HCT116 (cell line): ENCODE measurements around the gene ADD3. TPM values are rescaled to one million over a fixed set of nuclear protein-coding genes. Genes with fewer than 3 reads are reported as not detected.

Experiments used
- ATAC-seq: fragments of 200-7000 bp; cut with Tn5 transposase; 2 replicates; pipeline ENCODE4 v1.9.1; 2020; ENCODE audit warnings: mild to moderate bottlenecking, moderate library complexity
- BruUV-seq: library from RNA; stranded (reverse); fragments of 400-500 nt; replicated peaks from 2 replicates; lab custom pipeline; 2021; lab: Mats Ljungman, UMichigan
- CTCF ChIA-PET: fragments of 300-600 bp; sonication (Branson Sonifier 250); formaldehyde crosslinking; loops from one replicate; lab custom pipeline; 2021; ENCODE audit warnings: antibody characterized with exemption; lab: Charles Lee
- POLR2A ChIA-PET: fragments of 300-600, 350-600 bp; sonication (Branson Sonifier 250); formaldehyde crosslinking; loops from one replicate; lab custom pipeline; 2021; ENCODE audit warnings: antibody characterized with exemption; lab: Charles Lee
- RAD21 ChIA-PET, 2 experiments: fragments of 300-600 bp; sonication (Branson Sonifier 250); formaldehyde crosslinking; loops; one replicate each; lab custom pipeline; 2023; ENCODE audit warnings: low total read pairs in 2 of 2; ENCODE audit not compliant: uncharacterized antibody in 2 of 2, unreplicated experiment in 2 of 2, low non-redundant PET in 1 of 2; lab: Charles Lee
- DNase-seq: peaks from one replicate; pipeline ENCODE4 v3.0.0-alpha.2; 2010; ENCODE audit warnings: low read depth, low spot score
- H2AFZ ChIP-seq: fragments of 200-600 bp; shearing (Covaris generic), sonication (generic); 2 replicates; pipeline ENCODE4 v1.6.1; 2017; ENCODE audit warnings: low read depth, mixed run types, mixed read lengths, antibody characterized with exemption, low read length; ENCODE audit not compliant: poor library complexity, severe bottlenecking
- H3K27ac ChIP-seq: 2 replicates; pipeline ENCODE4 v1.5.1; 2012; ENCODE audit warnings: low read depth, low read length
- H3K27me3 ChIP-seq: fragments of 200-600 bp; sonication (generic); 2 replicates; pipeline ENCODE4 v1.6.1; 2016; ENCODE audit warnings: mixed run types, low read length, mixed read lengths; ENCODE audit not compliant: insufficient read depth
- H3K36me3 ChIP-seq, 2 experiments: fragments of 200-500 bp in 1 of 2; fragments of 200-600 bp in 1 of 2; sonication (Bioruptor generic) in 1 of 2; sonication (generic) in 1 of 2; 2 replicates each; pipeline versions ENCODE4 v1.5.1 to v1.6.1; 2014 to 2016; ENCODE audit warnings: low read length in 2 of 2, inconsistent platforms in 1 of 2, mixed read lengths in 1 of 2, mixed run types in 1 of 2; ENCODE audit not compliant: insufficient read depth in 2 of 2, control insufficient read depth in 1 of 2
- H3K4me1 ChIP-seq, 2 experiments: fragments of 200-600 bp in 1 of 2; sonication (generic) in 1 of 2; 2 replicates each; pipeline versions ENCODE4 v1.5.1 to v1.6.1; 2012 to 2017; ENCODE audit warnings: low read length in 2 of 2, inconsistent platforms in 1 of 2, mild to moderate bottlenecking in 1 of 2, mixed read lengths in 1 of 2, mixed run types in 1 of 2, moderate library complexity in 1 of 2; ENCODE audit not compliant: insufficient read depth in 2 of 2, control insufficient read depth in 1 of 2
- H3K4me2 ChIP-seq: fragments of 200-600 bp; sonication (generic); 2 replicates; pipeline ENCODE4 v1.6.1; 2017; ENCODE audit warnings: mixed run types, low read length, mixed read lengths
- H3K4me3 ChIP-seq, 2 experiments: fragments of 200-600 bp in 1 of 2; sonication (generic) in 1 of 2; replicated peaks in 1 of 2; 2 replicates each; pipeline ENCODE4 v1.5.1; 2011 to 2016; ENCODE audit warnings: low read length in 2 of 2, control low read depth in 1 of 2, low read depth in 1 of 2, mild to moderate bottlenecking in 1 of 2, mixed read lengths in 1 of 2, mixed run types in 1 of 2
- H3K79me2 ChIP-seq: fragments of 200-600 bp; sonication (generic); 2 replicates; pipeline ENCODE4 v1.6.1; 2017; ENCODE audit warnings: mild to moderate bottlenecking, mixed run types, low read length, moderate library complexity, mixed read lengths; ENCODE audit not compliant: insufficient read depth
- H3K9ac ChIP-seq: fragments of 200-600 bp; sonication (generic); 2 replicates; pipeline ENCODE4 v1.6.1; 2016; ENCODE audit warnings: low read length, mixed read lengths
- H3K9me2 ChIP-seq: fragments of 200-600 bp; sonication (generic), shearing (Covaris generic); 2 replicates; pipeline ENCODE4 v1.6.1; 2017; ENCODE audit warnings: mixed run types, mild to moderate bottlenecking, moderate library complexity; ENCODE audit not compliant: insufficient read depth
- H3K9me3 ChIP-seq, 2 experiments: fragments of 200-500 bp in 1 of 2; fragments of 200-600 bp in 1 of 2; sonication (Bioruptor generic) in 1 of 2; sonication (generic) in 1 of 2; 2 replicates each; pipeline ENCODE4 v1.6.1; 2014 to 2017; ENCODE audit warnings: low read length in 2 of 2, mixed read lengths in 2 of 2, inconsistent platforms in 1 of 2, low read depth in 1 of 2, mild to moderate bottlenecking in 1 of 2, mixed run types in 1 of 2, moderate library complexity in 1 of 2; ENCODE audit not compliant: control insufficient read depth in 1 of 2, insufficient read depth in 1 of 2
- H4K20me1 ChIP-seq: fragments of 200-600 bp; sonication (generic), shearing (Covaris generic); 2 replicates; pipeline ENCODE4 v1.6.1; 2017; ENCODE audit warnings: mixed run types, mild to moderate bottlenecking, moderate library complexity; ENCODE audit not compliant: insufficient read depth
- ATF3 ChIP-seq: IDR thresholded peaks from 2 replicates; pipeline ENCODE4 v1.6.1; 2012
- CBX3 ChIP-seq: IDR thresholded peaks from 2 replicates; pipeline ENCODE4 v1.6.1; 2012; ENCODE audit warnings: low read depth
- CTCF ChIP-seq, 3 experiments: fragments of 200-600 bp in 1 of 3; sonication (generic) in 1 of 3; IDR thresholded peaks in 2 of 3; conservative IDR thresholded peaks in 1 of 3; 2 replicates each; pipeline ENCODE4 v1.5.1; 2012 to 2017; ENCODE audit warnings: low read depth in 2 of 3, low read length in 2 of 3, antibody characterized with exemption in 1 of 3, borderline replicate concordance in 1 of 3, control low read depth in 1 of 3, mild to moderate bottlenecking in 1 of 3, mixed read lengths in 1 of 3, mixed run types in 1 of 3, moderate library complexity in 1 of 3; ENCODE audit not compliant: insufficient read depth in 1 of 3
- EGR1 ChIP-seq: IDR thresholded peaks from 2 replicates; pipeline ENCODE4 v1.6.1; 2012; ENCODE audit warnings: low read depth
- ELF1 ChIP-seq: IDR thresholded peaks from 2 replicates; pipeline ENCODE4 v1.6.1; 2012; ENCODE audit warnings: low read depth, borderline replicate concordance
- EZH2 ChIP-seq: fragments of 200-600 bp; sonication (generic); IDR thresholded peaks from 2 replicates; pipeline ENCODE4 v1.6.1; 2017; ENCODE audit warnings: antibody characterized with exemption, mixed run types
- EZH2phosphoT487 ChIP-seq: fragments of 200-600 bp; IDR thresholded peaks from 2 replicates; pipeline ENCODE4 v1.6.1; 2018; ENCODE audit warnings: antibody characterized with exemption, borderline replicate concordance
- FOSL1 ChIP-seq: IDR thresholded peaks from 2 replicates; pipeline ENCODE4 v1.6.1; 2012; ENCODE audit warnings: low read depth
- JUND ChIP-seq: IDR thresholded peaks from 2 replicates; pipeline ENCODE4 v1.6.1; 2012
- MAX ChIP-seq: IDR thresholded peaks from 2 replicates; pipeline ENCODE4 v1.6.1; 2012
- POLR2AphosphoS5 ChIP-seq: IDR thresholded peaks from 2 replicates; pipeline ENCODE4 v1.6.1; 2011; ENCODE audit warnings: mild to moderate bottlenecking, low read depth, low read length, moderate library complexity
- REST ChIP-seq: IDR thresholded peaks from 2 replicates; pipeline ENCODE4 v1.6.1; 2012; ENCODE audit warnings: low read depth
- SIN3A ChIP-seq: IDR thresholded peaks from 2 replicates; pipeline ENCODE4 v1.6.1; 2012; ENCODE audit warnings: low read depth
- SP1 ChIP-seq: IDR thresholded peaks from 2 replicates; pipeline ENCODE4 v1.6.1; 2012; ENCODE audit warnings: low read depth
- SRF ChIP-seq: IDR thresholded peaks from 2 replicates; pipeline ENCODE4 v1.6.1; 2012; ENCODE audit warnings: low read depth
- TCF7L2 ChIP-seq: IDR thresholded peaks from 2 replicates; pipeline ENCODE4 v1.7.0; 2011; ENCODE audit warnings: borderline replicate concordance, inconsistent platforms; ENCODE audit not compliant: insufficient read depth, insufficient read length; ENCODE audit errors: extremely low read depth
- YY1 ChIP-seq: IDR thresholded peaks from 2 replicates; pipeline ENCODE4 v1.6.1; 2011; ENCODE audit warnings: low read length, low read depth, moderate library complexity, mild to moderate bottlenecking; ENCODE audit not compliant: insufficient replicate concordance; ENCODE audit errors: extremely low read depth
- ZBTB33 ChIP-seq: IDR thresholded peaks from 2 replicates; pipeline ENCODE4 v1.6.1; 2011; ENCODE audit warnings: mild to moderate bottlenecking, low read length, moderate library complexity; ENCODE audit not compliant: insufficient replicate concordance; ENCODE audit errors: extremely low read depth
- ZNF274 ChIP-seq: fragments of 200-500 bp; sonication (Bioruptor generic); IDR thresholded peaks from 2 replicates; pipeline ENCODE4 v1.6.1; 2014; ENCODE audit warnings: mild to moderate bottlenecking, low read depth, low read length, inconsistent platforms
- intact Hi-C: fragments of 100-400 bp; cut with micrococcal nuclease; formaldehyde crosslinking; loops from 2 replicates; pipeline ENCODE4 v1.10.0; 2022
- total RNA-seq: library from RNA; stranded (reverse); gene quantifications from one replicate; pipeline ENCODE4 v1.2.1, GENCODE V29; 2021; ENCODE audit not compliant: unreplicated experiment

ADD3 gene
- total RNA-seq, 1 experiment from 2014 or later = 41.1 TPM

GRCh38 chr10:109996766-109997171, 11.0 kb upstream of the ADD3 start:
- POLR2A ChIA-PET = no interaction called here
- no peak for ATAC-seq
- intact Hi-C loops = no loop called here

More at GRCh38 chr10:109996766-109997171, 11.0 kb upstream of the ADD3 start:
- DNase-seq = no peak
- Histone ChIP-seq H3K4me2 (no peak overlapping the region), H3K9me3 (no peaks in the 10 kb centered on the region), H2AFZ (no peak overlapping the region), H3K36me3 (no peaks in the 10 kb centered on the region), H3K79me2 (no peaks in the 10 kb centered on the region), H3K4me1 (no peaks in the 10 kb centered on the region), H3K4me3 (no peak overlapping the region), H3K9me2 (no peaks in the 10 kb centered on the region), H3K27me3 (no peaks in the 10 kb centered on the region), H4K20me1 (no peaks in the 10 kb centered on the region), H3K27ac (no peak overlapping the region), H3K9ac (no peak overlapping the region)
- TF ChIP-seq ATF3 (no peak), SIN3A (no peak), CBX3 (no peak), SP1 (no peak), EGR1 (no peak), EZH2phosphoT487 (no peak), ZNF274 (no peak), SRF (no peak), MAX (no peak), TCF7L2 (no peak), FOSL1 (no peak), EZH2 (no peak), YY1 (no peak), JUND (no peak), ZBTB33 (no peak), POLR2AphosphoS5 (no peak), CTCF (IDR thresholded peaks at IDR 0.05 in 2 of 3, conservative IDR thresholded peaks at IDR 0.05 in 1 of 3; ENCODE audit: borderline replicate concordance in 1 of 3, insufficient read depth in 1 of 3, low read depth in 2 of 3, low read length in 2 of 3) (no peak), ELF1 (no peak), REST (no peak)
- CTCF ChIA-PET = no interaction called here
- BruUV-seq = no TSS peak
- RAD21 ChIA-PET = no interaction called here
